ENCODE results near the gene ANK2. TPM values are rescaled to one million over a fixed set of nuclear protein-coding genes. Genes with fewer than 3 reads are reported as not detected.

Gene ANK2
- total RNA-seq, 1 donor from 2014 or later = 4.1 TPM

DNA sequence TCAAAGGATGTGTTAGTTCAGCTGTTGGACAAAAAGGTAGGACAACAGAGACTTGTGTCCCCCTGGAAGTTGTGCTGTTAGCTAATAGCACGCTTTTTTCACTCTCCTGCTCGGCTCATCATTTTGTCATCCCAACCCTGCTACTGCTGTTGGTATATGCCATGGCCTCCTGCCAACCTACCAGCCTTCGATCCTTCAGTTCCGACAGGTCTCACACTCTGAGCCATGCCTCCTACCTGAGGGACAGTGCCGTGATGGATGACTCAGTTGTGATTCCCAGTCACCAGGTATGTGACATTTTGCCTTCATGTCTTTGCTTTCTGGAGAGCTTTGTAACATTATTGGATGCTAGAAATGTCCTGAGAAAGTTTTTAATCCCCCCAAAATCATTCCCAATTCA lies 268.1 kb downstream of the ANK2 start:
- no peak for DNase-seq (ENCODE audit: extremely low read depth, low read depth, low spot score)

DNA sequence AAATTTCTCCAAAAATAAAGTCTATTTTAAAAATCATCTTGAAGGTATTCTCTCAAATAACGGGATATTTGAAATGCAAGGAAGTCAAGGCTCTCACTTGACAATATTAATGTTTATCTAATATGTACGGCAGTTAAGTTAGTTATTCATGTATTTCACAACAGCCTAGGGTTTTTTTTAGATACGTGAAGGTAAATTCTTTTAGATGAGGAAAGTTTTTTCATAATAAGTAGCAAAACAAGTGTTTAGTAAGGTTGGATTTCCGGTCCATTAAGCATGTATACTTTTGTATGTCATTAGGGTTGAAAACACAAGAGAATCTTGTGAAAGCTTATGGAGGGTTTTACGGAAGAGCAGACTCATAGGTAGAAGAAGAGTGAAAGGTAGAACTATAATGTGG lies 273.3 kb downstream of the ANK2 start:
- no peak for DNase-seq (ENCODE audit: extremely low read depth, low read depth, low spot score)

DNA sequence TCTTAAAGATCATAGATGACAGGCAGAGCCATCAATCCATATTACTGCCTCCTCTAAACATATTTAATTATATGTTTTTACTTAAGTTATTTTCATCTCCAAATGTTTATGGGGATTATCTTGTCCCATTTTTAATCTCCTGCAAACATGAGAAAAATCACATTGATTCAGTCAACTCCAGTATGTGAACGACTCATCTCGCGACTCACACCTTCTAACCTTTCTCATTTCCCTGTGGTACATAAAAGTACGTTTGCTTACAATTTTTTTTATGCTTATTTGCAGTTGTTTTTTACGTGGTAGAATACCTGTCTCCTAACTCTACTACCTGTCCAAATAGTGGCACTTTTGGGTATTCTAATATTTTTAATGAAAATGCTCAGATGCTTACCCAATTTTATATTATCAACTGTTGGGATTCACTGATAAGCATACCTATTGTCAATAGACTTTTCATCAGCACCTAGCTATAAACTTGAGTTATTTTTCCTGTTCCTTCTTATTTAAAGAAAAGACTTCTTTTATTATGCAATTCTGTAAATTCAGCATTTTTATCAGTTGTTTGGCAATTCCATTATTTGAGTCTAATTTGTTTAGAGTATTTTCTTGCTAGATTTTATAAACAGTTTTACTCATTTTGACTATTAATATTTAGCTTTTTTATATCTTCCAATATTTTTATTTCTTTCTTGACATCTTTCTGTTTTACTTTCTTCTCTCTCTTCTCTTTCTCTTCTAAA lies 276.6 kb downstream of the ANK2 start:
- no peak for DNase-seq (ENCODE audit: extremely low read depth, low read depth, low spot score)

DNA sequence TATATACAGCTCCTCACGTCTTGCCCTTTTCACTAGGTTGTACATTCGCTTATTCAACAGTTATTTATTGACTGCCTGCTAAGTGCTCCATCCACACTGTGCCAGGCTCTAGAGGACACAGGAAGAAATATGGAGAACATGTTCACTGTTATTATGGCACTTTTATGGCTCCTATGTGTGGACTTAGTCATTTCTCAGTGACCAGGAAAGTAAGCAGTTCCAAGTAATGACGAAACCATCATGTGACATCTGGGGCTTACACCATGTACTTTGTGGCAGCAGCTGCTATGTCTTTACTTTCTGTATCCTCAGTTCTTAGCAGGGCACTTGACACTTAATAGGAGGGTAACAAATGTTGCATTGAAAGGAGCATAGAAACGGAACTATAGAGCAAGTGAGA lies 278.0 kb downstream of the ANK2 start:
- no peak for DNase-seq (ENCODE audit: extremely low read depth, low read depth, low spot score)

DNA sequence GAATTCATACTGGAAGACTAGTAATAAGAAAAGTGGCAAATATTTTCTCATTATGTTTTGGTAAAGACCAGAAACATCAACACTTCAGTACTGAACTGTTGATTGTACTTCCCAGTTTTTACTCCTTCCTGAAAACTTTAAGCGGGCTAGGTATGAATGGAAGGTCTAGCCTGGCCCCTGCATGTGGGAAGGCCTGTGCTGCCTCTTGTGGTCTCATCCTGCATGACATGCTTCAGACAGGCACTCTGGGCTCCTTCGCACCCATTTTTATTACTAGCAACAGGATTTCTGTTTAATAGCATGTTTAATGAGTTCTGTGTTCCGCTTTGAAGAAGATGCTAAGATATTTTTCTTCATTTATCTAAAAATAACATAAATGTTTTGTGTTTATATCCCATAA lies 279.1 kb downstream of the ANK2 start:
- no peak for DNase-seq (ENCODE audit: extremely low read depth, low read depth, low spot score)

DNA sequence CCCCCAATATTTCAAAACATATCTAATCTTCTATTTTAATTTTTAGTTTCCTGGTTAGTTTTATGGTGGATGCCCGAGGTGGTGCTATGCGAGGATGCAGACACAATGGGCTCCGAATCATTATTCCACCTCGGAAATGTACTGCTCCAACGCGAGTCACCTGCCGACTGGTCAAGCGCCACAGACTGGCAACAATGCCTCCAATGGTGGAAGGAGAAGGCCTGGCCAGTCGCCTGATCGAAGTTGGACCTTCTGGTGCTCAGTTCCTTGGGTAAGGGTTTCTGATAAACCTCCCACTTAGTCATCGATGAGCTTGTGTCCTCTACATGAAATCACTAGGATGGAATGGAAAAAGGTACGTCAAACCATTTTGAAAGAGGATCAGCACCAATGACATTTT lies 280.7 kb downstream of the ANK2 start:
- DNase-seq (ENCODE audit: extremely low read depth, low read depth, low spot score) = no peak

- DNase-seq (ENCODE audit: extremely low read depth, low read depth, low spot score) = no peak
These were observed 282.4 kb downstream of the ANK2 start for GRCh38 chr4:113331811-113332210.

GRCh38 chr4:113332701-113333100 lies 283.2 kb downstream of the ANK2 start:
- DNase-seq (ENCODE audit: extremely low read depth, low read depth, low spot score) = no peak

GRCh38 chr4:113335746-113336145 lies 286.3 kb downstream of the ANK2 start:
- no peak for DNase-seq (ENCODE audit: extremely low read depth, low read depth, low spot score)

- DNase-seq (ENCODE audit: extremely low read depth, low read depth, low spot score) = no peak
These were observed 287.1 kb downstream of the ANK2 start for GRCh38 chr4:113336556-113336955.

- DNase-seq (ENCODE audit: extremely low read depth, low read depth, low spot score) = no peak
These were observed 290.0 kb downstream of the ANK2 start for GRCh38 chr4:113339430-113339813.

- no peak for DNase-seq (ENCODE audit: extremely low read depth, low read depth, low spot score)
These were observed 294.6 kb downstream of the ANK2 start for GRCh38 chr4:113344100-113344499.

- no peak for DNase-seq (ENCODE audit: extremely low read depth, low read depth, low spot score)
These were observed 297.8 kb downstream of the ANK2 start for GRCh38 chr4:113347245-113347644.

GRCh38 chr4:113349430-113349829 lies 300.0 kb downstream of the ANK2 start:
- peak; percentile 55 for DNase-seq (ENCODE audit: extremely low read depth, low read depth, low spot score)

DNA sequence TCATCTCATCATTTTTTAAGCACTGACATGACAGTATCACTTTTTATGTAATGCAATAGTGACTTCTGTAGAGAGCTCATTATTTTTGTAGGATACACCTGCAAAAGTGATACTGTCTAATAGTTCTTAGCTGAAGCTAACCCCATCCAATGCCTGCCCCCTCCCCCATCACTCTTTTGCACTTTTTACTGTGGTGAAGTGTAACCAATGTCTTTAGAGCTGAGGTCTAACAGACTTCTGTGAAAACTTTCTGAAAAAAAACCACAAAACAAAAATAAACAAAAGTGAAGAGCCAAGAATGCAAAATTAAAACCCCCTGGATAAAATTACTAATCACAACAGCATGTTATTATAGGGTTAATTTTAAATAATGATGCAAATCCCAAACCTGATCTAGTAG lies 301.1 kb downstream of the ANK2 start:
- no peak for DNase-seq (ENCODE audit: extremely low read depth, low read depth, low spot score)

DNA sequence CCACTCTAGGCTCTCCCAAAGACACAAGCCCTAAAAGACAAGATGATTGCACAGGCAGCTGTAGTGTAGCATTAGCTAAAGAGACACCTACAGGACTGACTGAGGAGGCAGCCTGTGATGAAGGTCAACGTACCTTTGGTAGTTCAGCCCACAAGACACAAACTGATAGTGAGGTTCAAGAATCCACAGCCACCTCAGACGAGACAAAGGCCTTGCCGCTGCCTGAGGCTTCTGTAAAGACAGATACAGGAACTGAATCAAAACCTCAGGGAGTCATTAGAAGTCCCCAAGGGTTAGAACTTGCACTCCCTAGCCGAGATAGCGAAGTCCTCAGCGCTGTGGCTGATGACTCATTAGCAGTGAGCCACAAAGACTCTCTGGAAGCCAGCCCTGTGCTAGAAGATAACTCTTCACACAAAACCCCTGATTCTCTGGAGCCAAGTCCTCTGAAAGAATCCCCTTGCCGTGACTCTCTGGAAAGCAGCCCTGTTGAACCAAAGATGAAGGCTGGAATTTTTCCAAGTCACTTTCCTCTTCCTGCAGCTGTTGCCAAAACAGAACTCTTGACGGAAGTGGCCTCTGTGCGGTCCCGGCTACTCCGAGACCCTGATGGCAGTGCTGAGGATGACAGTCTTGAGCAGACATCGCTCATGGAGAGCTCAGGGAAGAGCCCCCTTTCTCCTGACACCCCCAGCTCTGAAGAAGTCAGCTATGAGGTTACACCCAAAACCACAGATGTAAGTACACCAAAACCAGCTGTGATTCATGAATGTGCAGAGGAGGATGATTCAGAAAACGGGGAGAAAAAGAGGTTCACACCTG lies 306.3 kb downstream of the ANK2 start:
- DNase-seq (ENCODE audit: extremely low read depth, low read depth, low spot score) = no peak

DNA sequence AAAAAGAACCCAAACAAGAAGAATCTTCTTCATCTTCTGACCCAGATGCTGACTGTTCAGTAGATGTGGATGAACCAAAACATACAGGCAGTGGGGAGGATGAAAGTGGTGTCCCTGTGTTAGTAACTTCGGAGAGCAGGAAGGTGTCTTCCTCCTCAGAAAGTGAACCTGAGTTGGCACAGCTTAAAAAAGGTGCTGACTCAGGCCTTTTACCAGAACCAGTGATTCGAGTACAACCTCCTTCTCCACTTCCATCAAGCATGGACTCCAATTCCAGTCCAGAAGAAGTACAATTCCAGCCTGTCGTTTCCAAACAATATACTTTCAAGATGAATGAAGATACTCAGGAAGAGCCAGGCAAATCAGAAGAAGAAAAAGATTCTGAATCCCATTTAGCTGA lies 307.0 kb downstream of the ANK2 start:
- no peak for DNase-seq (ENCODE audit: extremely low read depth, low read depth, low spot score)

GRCh38 chr4:113358784-113359183 lies 309.3 kb downstream of the ANK2 start:
- no peak for DNase-seq (ENCODE audit: extremely low read depth, low read depth, low spot score)

DNA sequence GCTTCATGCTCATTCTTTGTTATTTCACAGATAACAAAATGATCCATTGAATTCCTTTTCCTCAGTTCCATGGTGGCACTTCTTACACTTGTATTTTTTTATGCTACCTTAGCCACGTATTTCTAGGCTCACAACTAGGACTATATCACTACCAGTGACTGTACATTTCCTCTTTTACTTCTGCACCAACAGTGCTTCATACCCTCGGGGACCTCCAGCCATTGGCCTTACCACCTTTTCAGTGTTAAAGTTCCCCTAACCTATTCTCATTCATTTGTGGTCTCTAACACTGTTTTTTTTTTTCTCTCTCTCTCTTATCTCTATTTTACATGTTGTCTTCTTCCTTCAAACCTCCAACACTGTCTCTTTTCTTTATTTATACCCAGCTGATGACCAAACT lies 315.9 kb downstream of the ANK2 start:
- DNase-seq (ENCODE audit: extremely low read depth, low read depth, low spot score) = no peak

DNA sequence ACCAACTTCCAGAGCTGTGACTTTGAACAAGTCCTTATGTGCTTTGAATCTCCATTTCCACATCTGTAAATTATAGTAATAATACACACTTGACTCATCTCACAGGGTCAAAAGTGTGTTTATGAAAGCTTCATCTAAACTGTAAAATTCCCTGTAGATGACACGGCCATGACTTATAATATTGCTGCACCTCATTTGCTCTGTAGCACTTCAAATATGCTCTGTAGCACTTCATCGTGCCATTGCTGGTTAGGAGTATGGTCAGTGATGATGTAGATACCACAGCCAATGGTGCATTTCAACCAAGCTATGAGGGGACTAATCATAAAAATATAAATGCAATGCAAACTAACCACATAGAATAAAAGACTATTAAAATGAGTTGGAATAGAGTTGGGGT lies 318.6 kb downstream of the ANK2 start:
- no peak for DNase-seq (ENCODE audit: extremely low read depth, low read depth, low spot score)

DNA sequence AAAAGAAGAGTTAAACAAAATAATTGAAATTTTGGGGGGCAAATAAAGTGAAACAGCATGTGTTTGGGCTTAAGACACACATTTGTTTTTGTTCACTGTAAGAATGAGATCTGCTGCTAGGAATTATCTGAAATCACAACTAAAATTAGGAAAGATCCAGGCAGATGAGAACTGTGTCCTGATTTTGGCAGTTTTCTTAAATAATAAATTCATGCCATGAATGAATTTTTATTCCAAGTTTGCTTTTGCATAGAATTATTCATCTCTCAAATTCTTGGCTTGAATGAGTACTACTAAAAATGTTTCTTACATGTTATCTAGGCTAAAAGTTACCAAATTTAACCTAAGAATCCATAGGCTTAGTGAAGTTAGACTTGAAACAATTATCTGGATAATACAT lies 321.7 kb downstream of the ANK2 start:
- no peak for DNase-seq (ENCODE audit: extremely low read depth, low read depth, low spot score)

GRCh38 chr4:113375964-113376666 lies 326.7 kb downstream of the ANK2 start:
- no peak for DNase-seq (ENCODE audit: extremely low read depth, low read depth, low spot score)

Data from glomerular endothelial cell (primary cell).